ENCODE data around the gene KRT33B. TPM values are rescaled to one million over a fixed set of nuclear protein-coding genes. Genes with fewer than 3 reads are reported as not detected.

Gene KRT33B
- total and polyA plus RNA-seq, 12 donors, result not detected

DNA sequence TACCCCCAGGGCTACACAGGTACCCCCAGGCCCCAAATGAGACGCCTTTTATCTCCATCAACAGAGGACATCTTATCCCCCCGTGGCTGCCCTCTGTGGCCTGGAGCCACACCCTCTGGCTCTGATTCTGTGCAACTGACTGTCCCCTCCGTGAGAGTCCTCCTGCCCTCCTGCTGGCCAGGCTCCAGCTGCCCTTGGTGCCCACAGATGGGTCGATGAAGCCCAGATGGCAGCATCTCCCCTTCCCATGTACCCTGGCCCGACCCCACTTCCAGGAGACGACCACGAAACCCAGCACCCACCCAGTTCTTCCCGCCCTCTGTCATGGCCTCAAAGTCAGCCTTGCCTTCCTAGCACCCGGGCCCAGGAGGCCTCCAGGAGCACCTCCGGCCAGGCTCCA, 44.5 kb downstream of the KRT33B start:
- Histone ChIP-seq H3K27me3 (no peaks in the 10 kb centered on the region), H3K27ac (no peak overlapping the region), H3K4me1 (replicated peaks in 1 of 2) (no peaks in the 10 kb centered on the region), H3K4me3 (no peak overlapping the region), H3K36me3 (replicated peaks in 1 of 2) (no peaks in the 10 kb centered on the region), H3K9me3 (replicated peaks in 1 of 3) (no peaks in the 10 kb centered on the region)
- WGBS, 4 donors, result 81 to 92% (median 86%) methylated on average over 8 to 10 of the region's 10 CpGs
- DNase-seq, result no peak
- TF ChIP-seq POLR2A (IDR thresholded peaks at IDR 0.05) (no peak), CTCF (IDR thresholded peaks at IDR 0.05) (no peak)
- intact Hi-C loops (cut with DNase I), result loop anchor here in 1 of 2 donors (10.0 kb wide), 2 partner anchors 330 to 420 kb away; no protein-coding TSS in a partner anchor

GRCh38 chr17:41324180-41325075, 45.2 kb downstream of the KRT33B start:
- H3K36me3 ChIP-seq (replicated peaks in 1 of 2), result no peaks in the 10 kb centered on the region
- no peaks in the 10 kb centered on the region for H3K4me1 ChIP-seq (replicated peaks in 1 of 2)
- no peak overlapping the region for H3K27ac ChIP-seq
- peaks cover 0 to 4% (median 0%) of the 10 kb centered on the region in 3 donors for H3K9me3 ChIP-seq (replicated peaks in 1 of 3)
- no peak for TF ChIP-seq POLR2A (IDR thresholded peaks at IDR 0.05)
- peak in 1 of 6 experiments; percentile 15 for TF ChIP-seq CTCF (IDR thresholded peaks at IDR 0.05)
- no peaks in the 10 kb centered on the region for H3K27me3 ChIP-seq
- DNase-seq, result peak in 1 of 7 donors; percentile 9
- no peak overlapping the region for H3K4me3 ChIP-seq
- intact Hi-C loops (cut with DNase I), result loop anchor here (5.0 to 10.0 kb wide), 3 partner anchors 330 to 420 kb away; no protein-coding TSS in a partner anchor
- WGBS, 4 donors, result 64 to 80% (median 71%) methylated on average over 6 to 16 of the region's 16 CpGs

DNA sequence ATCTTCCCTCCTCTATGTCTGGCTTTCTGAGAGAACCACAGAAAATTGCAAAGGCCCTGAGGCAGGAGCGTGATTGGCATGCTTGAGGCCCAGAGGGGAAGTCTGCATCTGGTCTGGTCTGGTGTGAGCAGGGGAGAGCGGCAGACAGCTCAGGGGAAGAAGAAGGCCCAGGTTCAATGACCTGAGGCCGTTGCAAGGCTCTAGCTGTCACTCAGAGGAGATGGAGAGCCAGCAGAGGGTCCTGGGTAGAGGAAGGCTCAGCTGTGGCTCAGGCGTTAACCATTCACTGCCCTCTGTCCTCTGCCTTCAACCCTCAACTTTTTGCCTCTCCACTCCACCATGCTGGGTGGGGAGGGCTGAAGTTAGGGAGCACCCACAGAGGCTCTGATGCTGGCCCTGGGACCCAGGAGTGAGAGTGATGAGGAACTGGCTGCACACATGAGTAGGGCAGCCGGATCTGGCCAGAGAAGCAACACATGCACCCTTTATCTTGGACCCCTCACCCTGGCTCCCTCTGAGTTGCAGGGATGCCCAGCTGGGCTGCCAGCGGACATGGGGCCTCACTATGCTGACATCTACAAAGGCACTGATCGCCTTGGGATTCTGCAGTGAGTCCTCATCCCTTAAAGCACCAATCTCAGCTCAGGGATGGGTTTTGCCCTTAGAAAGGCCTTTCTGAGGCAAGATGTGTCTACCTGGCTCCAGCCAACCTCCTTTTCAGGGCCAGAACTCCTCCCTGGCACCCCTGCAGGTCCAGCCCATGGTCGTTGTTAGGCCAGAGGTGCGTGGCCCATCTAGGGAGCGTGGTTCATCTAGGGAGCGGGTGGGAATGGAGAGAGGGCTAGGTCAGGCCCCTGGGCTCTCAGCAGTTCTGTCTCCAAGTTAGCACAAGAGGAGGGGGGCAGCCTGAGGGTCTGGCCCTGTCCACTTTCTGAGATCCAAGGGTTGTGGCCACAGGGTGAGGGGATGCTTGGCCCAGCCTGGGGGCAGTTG, 46.4 kb downstream of the KRT33B start:
- DNase-seq, result no peak
- Histone ChIP-seq H3K9me3 (replicated peaks in 1 of 3) (peaks cover 0 to 7% (median 0%) of the 10 kb centered on the region in 3 donors), H3K27ac (no peak overlapping the region), H3K36me3 (replicated peaks in 1 of 2) (no peaks in the 10 kb centered on the region), H3K4me3 (no peak overlapping the region), H3K4me1 (replicated peaks in 1 of 2) (no peaks in the 10 kb centered on the region), H3K27me3 (no peaks in the 10 kb centered on the region)
- TF ChIP-seq CTCF (IDR thresholded peaks at IDR 0.05) (no peak), POLR2A (IDR thresholded peaks at IDR 0.05) (no peak)
- intact Hi-C loops (cut with DNase I), result loop anchor here (5.0 to 10.0 kb wide), 3 partner anchors 332 to 418 kb away; no protein-coding TSS in a partner anchor
- WGBS, 4 donors, result 78 to 90% (median 87%) methylated on average over 4 to 11 of the region's 11 CpGs

Measured in adrenal gland (tissue), 12 donors.